GM19035 (cell line): Measurements from ENCODE around the gene MAP3K14.
"Not testable (repeated sequence)": the region's sequence is repeated elsewhere in the genome, so short reads cannot be mapped to it uniquely, and the experiment has no call there.

Experiments
- ATAC-seq: cut with Tn5 transposase; IDR thresholded peaks from one replicate; pipeline ENCODE4 v1.9.1; 2021; ENCODE audit not compliant: unreplicated experiment

Gene MAP3K14

DNA sequence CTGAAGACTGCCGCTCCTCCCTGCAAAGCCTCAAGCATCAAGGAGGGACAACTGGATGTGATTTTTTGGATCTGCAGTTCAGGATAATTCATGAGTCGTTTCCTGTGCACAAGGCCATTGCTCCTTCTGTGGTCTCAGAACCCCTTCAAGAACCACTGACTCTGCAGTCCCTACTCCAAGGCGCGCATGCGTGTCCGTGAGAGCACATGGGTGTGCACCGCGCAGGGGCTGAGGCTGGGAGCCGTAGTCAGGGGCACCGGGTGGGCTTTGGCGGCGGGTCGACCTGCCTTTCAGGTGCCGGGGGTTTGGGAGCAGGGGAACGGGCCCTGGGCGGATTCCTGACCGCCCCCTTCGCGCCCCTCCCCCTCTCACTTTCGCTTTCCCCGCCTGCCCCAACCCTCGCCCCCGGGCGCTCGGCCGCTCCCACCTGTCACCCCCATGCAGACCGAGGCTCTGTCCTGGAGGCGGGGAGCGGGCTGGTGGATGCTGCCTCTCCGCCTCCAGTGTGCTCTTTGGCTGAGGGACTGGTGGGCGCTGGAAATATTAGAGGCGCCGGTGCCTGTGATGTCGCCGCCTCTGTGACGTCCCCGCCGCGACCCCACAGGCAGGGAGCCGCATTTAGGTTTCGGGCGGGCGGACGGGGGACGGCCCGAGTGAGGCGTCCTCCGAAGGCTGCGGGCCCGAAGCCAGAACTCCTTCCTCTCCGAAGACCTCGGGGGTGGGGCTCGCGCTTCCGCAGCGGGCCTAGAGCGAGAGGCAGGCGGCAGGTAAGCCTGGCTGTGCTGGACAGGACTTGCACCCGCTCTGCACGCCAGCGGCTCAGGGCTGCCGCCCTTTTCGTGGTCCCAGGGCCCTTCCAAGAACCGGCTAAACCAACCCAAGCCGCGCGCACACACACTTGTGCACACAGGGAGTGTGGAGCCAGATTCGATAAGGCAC is 55.0 kb downstream of the MAP3K14 start, which contains the start of gene SPATA32:
Gene SPATA32, minus strand, starts transcription at position 518 of the 939 bp plus-strand sequence. Its CDS starts 78 bp downstream, at position 440.
- no peak for ATAC-seq

GRCh38 chr17:45260204-45260783 is 56.5 kb downstream of the MAP3K14 start:
- ATAC-seq = no peak

GRCh38 chr17:45258981-45259380 is 57.8 kb downstream of the MAP3K14 start:
- no peak for ATAC-seq

- no peak for ATAC-seq
Observed at GRCh38 chr17:45257115-45257514, 59.7 kb downstream of the MAP3K14 start.

DNA sequence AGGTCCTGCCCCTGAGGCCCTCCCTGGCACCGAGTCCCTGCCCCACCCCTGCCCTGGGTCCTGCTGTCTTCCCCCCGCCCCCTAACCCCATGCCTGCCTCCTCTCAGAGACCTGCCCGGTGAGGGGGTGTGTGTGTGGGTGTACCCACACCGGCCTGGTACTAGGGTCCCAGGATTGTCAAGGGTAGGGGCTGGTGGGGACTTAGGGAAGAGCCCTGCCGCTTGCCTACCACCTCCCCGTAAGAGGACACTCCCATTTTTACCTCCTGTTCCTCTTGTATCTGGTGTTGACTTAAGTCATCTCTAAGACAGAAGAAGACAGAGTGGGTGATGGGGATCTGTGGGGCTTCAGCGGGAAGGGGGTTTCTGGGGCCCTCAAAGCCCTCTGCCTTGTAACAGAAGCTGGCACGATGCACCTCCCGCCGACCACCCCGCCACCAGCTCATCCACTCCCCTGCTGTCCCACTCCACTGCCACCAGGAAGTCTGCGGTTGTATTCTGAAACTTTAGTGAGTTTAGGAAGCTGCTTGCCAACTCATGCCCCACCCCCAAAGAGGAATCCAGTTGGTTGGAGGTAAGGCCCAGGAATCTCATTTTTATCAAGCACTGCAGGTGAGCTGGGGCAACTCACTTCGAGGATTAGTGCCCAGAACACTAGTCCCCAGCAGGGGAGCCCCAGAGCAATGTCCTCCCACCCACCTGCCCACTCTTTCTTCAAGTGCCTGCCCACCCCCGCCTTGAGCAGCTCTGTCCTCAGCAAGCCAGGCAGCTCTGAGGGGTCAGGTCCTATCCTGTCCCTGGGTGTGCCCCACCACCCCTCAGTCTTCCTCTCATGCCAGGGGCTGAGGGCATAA is 60.5 kb downstream of the MAP3K14 start:
- ATAC-seq = no peak

DNA sequence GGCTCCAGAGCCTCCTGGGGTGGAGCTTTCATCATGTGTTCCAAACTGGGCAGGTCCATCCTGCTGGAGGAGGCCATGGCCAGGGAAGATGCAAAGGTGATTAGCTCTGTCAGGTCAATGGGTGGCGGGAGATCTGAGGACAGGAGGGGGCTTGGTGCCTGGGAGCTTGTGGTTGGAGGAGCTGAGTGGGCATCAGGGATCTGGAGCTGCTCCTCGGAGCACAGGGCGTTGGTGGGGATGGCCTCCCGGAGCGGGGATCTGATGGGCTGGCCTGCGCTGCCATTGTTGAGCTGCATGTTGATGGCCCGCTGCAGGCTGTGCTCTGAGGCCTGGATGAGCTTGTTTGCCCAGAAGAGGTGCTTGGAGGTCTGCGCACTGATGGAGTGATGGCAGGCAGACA is 61.5 kb downstream of the MAP3K14 start:
- no peak for ATAC-seq

DNA sequence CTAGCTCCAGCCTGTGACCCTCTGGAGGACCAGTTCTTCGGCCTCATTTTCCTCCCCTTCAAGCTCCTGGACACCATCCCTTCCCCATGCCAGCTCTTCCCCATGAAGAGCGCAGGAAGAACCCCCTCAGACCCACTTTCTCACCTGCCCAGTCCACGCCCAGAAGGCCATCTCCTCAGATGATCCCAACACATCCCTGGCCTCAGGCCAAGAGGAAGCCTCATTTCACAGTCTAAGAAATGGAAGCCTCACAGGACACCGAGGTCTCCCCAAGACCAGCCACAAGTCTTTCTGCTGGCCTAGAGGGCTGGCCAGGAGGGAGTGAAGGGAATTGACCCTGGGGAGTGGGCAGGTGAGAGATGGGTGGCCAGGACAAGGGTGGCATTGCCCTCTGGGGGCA is 62.9 kb downstream of the MAP3K14 start:
- no peak for ATAC-seq

- not testable (repeated sequence) for ATAC-seq
Observed at GRCh38 chr17:45253237-45253636, 63.6 kb downstream of the MAP3K14 start.

DNA sequence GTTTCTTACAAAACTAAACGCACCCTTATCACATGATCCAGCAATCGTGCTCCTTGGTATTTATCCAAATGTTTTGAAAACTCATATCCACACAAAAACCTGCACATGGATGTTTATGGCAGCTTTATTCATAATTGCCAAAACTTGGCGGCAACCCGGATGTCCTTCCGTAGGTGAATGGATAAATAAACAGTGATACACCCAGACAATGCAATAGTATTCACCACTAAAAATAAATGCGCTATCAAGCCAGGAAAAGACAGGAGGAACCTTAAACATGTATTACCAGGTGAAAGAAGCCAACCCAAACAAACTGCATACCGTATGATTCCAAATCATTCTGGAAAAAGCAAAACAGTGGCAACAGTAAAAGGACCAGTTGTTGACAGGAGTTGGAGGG is 64.9 kb downstream of the MAP3K14 start:
- no peak for ATAC-seq

DNA sequence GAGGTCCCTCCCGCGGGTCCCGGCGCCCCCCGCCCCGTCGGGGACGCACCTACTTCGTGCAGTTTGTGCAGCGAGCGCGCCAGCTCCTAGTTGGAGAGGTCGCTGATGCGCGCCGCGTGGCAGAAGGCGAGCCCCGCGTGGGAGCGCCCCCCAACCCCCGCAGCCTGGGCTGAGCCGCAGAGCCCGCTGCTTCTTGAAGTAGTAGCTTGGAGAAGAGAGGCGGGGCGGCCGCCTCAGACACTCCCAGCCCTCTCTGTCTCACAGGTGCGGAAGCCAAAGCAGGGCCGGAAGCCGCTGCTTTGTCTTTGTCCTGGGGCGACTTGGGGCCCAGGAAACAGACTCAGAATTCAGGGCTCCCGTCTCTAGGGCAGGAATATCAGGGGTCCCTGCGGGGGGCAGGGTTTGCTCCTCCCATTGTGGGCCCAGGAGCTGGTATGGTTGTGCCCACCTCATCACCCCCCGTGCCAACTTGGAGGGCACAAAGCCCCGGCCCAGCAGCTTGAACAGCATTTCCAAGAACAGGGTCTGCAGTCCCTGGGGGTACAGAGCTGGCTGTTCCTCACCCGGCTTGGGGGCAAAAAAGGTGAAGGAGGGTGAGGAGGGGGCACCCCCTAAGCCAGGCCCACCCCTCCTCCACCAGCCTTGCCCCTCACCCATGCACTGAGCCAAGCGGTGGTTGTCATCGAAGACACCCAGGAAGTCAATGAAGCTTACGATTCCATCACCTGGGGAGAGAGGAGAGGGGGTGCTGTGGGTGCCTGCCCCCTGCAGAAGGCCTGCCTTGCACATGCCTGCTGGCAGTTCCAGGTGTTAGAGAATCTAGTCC is 68.5 kb downstream of the MAP3K14 start:
- peak; percentile 50 for ATAC-seq

DNA sequence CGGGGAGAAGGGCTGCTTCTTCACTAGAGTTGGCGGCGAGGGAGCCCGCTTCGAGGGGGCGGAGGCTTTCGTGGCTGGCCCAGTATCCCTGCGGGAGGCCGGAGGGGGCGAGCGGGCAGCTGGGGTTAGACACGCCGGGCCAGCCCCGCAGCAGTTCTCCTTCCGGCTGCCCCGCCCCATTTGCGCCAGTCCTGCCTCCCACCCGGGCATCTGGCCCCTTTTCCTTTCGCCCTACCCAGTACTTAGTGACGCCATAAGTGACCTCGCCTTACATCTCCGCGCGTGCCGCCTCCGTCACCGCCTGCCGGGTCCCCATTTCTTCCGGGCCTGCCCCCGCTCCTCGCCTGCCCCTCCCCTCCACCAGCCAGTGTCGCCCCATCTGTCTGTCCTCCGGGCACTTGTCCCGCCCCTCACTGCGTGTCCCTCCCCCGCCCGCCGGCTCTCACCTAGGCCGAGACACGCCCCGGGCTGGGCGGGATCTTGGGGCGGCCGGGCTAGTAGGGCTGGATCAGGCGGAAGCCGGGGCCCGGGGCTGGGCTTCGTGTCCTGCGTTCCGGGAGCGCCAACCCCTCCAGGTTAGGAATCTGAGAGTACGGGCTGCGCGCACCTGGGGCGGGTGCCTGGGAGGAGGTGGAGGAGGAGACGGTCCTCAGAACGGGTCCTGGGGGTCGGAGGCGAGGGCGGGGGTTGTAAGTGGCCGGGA is 69.2 kb downstream of the MAP3K14 start:
- peak; percentile 76 for ATAC-seq

GRCh38 chr17:45246861-45247428 is 69.9 kb downstream of the MAP3K14 start:
- ATAC-seq = no peak

DNA sequence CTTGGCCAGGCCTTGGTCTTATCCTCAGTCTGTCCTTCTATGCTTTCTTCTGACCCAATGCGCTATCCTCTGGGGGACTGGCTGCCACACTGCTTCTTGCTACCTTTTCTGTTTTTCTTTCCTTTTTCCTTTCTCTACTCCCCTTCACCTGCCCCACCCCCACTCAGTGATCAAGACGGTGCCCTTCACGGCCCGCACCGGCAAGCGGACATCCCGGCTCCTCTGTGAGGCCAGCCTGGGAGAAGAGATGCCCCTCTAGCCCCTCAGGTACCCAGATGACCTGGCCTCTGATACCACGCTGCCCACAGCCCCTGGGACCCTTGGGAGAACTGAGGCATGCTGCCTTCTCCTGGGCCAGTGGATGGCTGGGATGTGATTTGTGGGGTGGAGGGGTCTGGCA is 70.5 kb downstream of the MAP3K14 start:
- ATAC-seq = no peak

DNA sequence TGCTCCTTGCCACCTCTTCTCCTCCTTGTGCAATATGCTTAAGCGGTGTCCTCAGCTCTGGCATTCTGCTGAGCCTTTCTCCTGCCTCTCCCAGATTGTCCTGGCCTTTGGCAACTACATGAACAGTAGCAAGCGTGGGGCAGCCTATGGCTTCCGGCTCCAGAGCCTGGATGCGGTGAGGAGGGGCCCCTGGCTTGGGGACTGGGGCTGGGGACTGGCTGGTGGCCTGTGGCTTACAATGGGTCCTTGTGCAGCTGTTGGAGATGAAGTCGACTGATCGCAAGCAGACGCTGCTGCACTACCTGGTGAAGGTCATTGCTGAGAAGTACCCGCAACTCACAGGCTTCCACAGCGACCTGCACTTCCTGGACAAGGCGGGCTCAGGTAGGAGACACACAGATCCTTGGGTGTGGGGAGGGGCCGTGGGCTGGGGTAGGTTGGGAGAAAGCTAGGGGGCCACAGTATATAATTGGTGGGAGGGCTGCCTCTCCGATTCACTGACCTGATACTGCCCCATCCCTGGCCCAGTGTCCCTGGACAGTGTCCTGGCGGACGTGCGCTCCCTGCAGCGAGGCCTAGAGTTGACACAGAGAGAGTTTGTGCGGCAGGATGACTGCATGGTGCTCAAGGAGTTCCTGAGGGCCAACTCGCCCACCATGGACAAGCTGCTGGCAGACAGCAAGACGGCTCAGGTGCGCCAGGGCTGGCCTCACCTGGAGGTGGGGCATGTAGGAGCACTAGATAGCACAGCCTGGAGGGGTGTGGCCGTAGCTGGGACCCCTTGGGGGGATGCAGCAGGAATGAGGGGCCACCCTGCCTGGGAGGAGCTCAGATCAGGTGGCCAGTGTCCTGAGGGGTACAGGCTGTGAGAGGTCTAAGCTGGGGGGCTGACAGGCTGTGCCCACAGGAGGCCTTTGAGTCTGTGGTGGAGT is 71.8 kb downstream of the MAP3K14 start:
- ATAC-seq = no peak

DNA sequence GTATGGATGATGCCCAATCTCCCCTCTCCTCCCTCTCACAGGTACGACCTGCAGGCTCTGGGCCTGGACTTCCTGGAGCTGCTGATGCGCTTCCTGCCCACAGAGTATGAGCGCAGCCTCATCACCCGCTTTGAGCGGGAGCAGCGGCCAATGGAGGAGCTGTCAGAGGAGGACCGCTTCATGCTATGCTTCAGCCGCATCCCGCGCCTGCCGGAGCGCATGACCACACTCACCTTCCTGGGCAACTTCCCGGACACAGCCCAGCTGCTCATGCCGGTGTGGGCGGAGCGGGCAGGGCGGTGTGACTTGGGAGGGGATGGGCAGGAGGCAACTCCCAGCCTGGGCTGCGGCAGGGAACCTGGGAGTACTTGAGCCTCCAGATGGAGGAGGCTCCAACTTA is 73.1 kb downstream of the MAP3K14 start:
- ATAC-seq = no peak

DNA sequence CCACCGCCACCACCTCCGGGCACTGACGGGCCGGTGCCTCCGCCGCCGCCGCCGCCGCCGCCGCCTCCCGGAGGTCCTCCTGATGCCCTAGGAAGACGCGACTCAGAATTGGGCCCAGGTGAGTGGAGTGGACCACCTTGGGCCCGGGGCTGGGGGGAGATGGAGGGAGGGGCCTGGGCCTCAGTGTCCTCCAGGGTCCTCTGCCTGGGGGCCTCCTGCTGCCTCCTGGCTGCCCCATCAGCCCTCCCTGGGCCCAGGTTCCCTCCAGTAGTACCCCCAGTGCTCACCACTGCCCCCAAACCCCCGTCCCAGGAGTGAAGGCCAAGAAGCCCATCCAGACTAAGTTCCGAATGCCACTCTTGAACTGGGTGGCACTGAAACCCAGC is 74.8 kb downstream of the MAP3K14 start:
- no peak for ATAC-seq

DNA sequence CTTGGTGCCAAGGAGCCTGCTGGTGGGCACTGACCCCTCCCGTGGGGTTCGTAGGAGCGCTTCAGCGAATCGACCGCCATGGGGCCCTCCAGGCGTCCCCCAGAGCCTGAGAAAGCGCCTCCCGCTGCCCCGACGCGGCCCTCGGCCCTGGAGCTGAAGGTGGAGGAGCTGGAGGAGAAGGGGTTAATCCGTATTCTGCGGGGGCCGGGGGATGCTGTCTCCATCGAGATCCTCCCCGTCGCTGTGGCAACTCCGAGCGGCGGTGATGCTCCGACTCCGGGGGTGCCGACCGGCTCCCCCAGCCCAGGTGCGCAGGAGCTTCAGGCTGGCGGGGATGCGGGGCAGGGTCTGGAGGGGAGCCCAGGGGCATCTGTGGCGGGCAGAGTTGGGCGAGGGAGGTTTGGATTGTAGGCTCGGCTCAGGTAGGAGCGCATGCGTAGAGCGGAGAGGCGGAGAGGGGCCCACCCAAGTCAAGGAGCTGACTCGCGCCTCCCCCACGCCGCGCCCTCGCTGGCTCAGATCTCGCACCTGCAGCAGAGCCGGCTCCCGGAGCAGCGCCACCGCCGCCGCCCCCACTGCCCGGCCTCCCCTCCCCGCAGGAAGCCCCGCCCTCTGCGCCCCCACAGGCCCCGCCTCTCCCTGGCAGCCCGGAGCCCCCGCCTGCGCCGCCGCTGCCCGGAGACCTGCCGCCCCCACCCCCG is 75.3 kb downstream of the MAP3K14 start:
- ATAC-seq = no peak

DNA sequence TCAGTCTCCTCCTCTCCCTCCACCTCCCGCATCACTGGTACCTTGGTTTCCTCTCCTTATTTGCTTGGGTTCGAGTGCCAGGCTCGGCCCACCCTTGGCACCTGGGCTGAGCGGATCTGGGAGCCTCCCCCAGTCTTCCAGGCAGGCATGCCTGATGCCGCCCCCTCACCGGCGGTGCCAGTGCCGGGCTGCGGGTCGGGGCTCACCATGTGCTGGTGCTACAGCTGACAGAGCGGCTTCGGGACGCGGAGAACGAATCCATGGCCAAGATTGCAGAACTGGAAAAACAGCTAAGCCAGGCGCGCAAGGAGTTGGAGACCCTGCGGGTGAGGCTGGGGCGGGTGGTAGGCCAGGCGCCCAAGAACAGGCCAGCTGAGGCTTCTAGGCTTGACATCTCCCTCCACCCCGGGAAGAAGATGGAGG is 75.9 kb downstream of the MAP3K14 start:
- ATAC-seq = no peak
